Measurements from ENCODE around the gene LRRC32.

Gene LRRC32

GRCh38 chr11:76669901-76670484, 554 bp downstream of the LRRC32 start:
- H3K9me3 ChIP-seq (ENCODE audit: severe bottlenecking): no peaks in the 10 kb centered on the region
- no peak overlapping the region for H3K27ac ChIP-seq (ENCODE audit: poor library complexity, severe bottlenecking)
- no peak for TF ChIP-seq CTCF (IDR thresholded peaks at IDR 0.05; ENCODE audit: poor library complexity, severe bottlenecking)
- H3K27me3 ChIP-seq (ENCODE audit: insufficient read depth, poor library complexity, severe bottlenecking): peaks cover 23% of the 10 kb centered on the region
- H3K4me1 ChIP-seq (ENCODE audit: insufficient read depth, poor library complexity, severe bottlenecking): no peaks in the 10 kb centered on the region
- DNase-seq (ENCODE audit: low spot score) (peak; percentile 32), ATAC-seq (ENCODE audit: low read depth) (no peak)
- H3K4me3 ChIP-seq (ENCODE audit: severe bottlenecking): peak overlapping the region; percentile 18
- no peaks in the 10 kb centered on the region for H3K36me3 ChIP-seq (ENCODE audit: low read depth)

GRCh38 chr11:76668362-76669155, 2.0 kb downstream of the LRRC32 start:
- Histone ChIP-seq H3K9me3 (ENCODE audit: severe bottlenecking) (no peaks in the 10 kb centered on the region), H3K4me3 (ENCODE audit: severe bottlenecking) (no peak overlapping the region), H3K27ac (ENCODE audit: poor library complexity, severe bottlenecking) (no peak overlapping the region), H3K36me3 (ENCODE audit: low read depth) (no peaks in the 10 kb centered on the region), H3K27me3 (ENCODE audit: insufficient read depth, poor library complexity, severe bottlenecking) (peaks cover 23% of the 10 kb centered on the region), H3K4me1 (ENCODE audit: insufficient read depth, poor library complexity, severe bottlenecking) (no peaks in the 10 kb centered on the region)
- peak; percentile 15 for DNase-seq (ENCODE audit: low spot score)
- no peak for ATAC-seq (ENCODE audit: low read depth)
- TF ChIP-seq CTCF (IDR thresholded peaks at IDR 0.05; ENCODE audit: poor library complexity, severe bottlenecking): no peak

- DNase-seq (ENCODE audit: low spot score): peak; percentile 19
- ATAC-seq (ENCODE audit: low read depth): no peak
- Histone ChIP-seq H3K4me1 (ENCODE audit: insufficient read depth, poor library complexity, severe bottlenecking) (no peaks in the 10 kb centered on the region), H3K36me3 (ENCODE audit: low read depth) (no peaks in the 10 kb centered on the region), H3K27me3 (ENCODE audit: insufficient read depth, poor library complexity, severe bottlenecking) (peaks cover 23% of the 10 kb centered on the region), H3K4me3 (ENCODE audit: severe bottlenecking) (no peak overlapping the region), H3K27ac (ENCODE audit: poor library complexity, severe bottlenecking) (no peak overlapping the region), H3K9me3 (ENCODE audit: severe bottlenecking) (no peaks in the 10 kb centered on the region)
- no peak for TF ChIP-seq CTCF (IDR thresholded peaks at IDR 0.05; ENCODE audit: poor library complexity, severe bottlenecking)
Observed at GRCh38 chr11:76667856-76668255, 2.7 kb downstream of the LRRC32 start.

GRCh38 chr11:76667271-76667818, 3.2 kb downstream of the LRRC32 start:
- H3K27me3 ChIP-seq (ENCODE audit: insufficient read depth, poor library complexity, severe bottlenecking): peaks cover 23% of the 10 kb centered on the region
- no peaks in the 10 kb centered on the region for H3K9me3 ChIP-seq (ENCODE audit: severe bottlenecking)
- H3K4me1 ChIP-seq (ENCODE audit: insufficient read depth, poor library complexity, severe bottlenecking): no peaks in the 10 kb centered on the region
- H3K27ac ChIP-seq (ENCODE audit: poor library complexity, severe bottlenecking): no peak overlapping the region
- peak; percentile 39 for DNase-seq (ENCODE audit: low spot score)
- TF ChIP-seq CTCF (IDR thresholded peaks at IDR 0.05; ENCODE audit: poor library complexity, severe bottlenecking): no peak
- ATAC-seq (ENCODE audit: low read depth): no peak
- H3K4me3 ChIP-seq (ENCODE audit: severe bottlenecking): no peak overlapping the region
- no peaks in the 10 kb centered on the region for H3K36me3 ChIP-seq (ENCODE audit: low read depth)

Data from RWPE2 (cell line).